Glutamatergic neuron (in vitro differentiated cells): ENCODE data around the gene MT3. TPM values are rescaled to one million over a fixed set of nuclear protein-coding genes. Genes with fewer than 3 reads are reported as not detected.

Experiments used
- DNase-seq: peaks from one replicate; pipeline ENCODE4 v3.0.0; 2022
- H3K27ac Mint-ChIP-seq: one replicate; pipeline ENCODE4 v1.8.0; 2020; ENCODE audit warnings: mild to moderate bottlenecking, mixed read lengths, inconsistent platforms; ENCODE audit not compliant: unreplicated experiment
- H3K27me3 Mint-ChIP-seq: one replicate; pipeline ENCODE4 v1.8.0; 2020; ENCODE audit warnings: mild to moderate bottlenecking, moderate library complexity, mixed read lengths, inconsistent platforms; ENCODE audit not compliant: unreplicated experiment
- H3K36me3 Mint-ChIP-seq: one replicate; pipeline ENCODE4 v1.8.0; 2020; ENCODE audit warnings: mild to moderate bottlenecking, mixed read lengths, inconsistent platforms; ENCODE audit not compliant: unreplicated experiment
- H3K4me1 Mint-ChIP-seq: one replicate; pipeline ENCODE4 v1.8.0; 2020; ENCODE audit warnings: mild to moderate bottlenecking, low read depth, mixed read lengths, inconsistent platforms; ENCODE audit not compliant: unreplicated experiment
- H3K4me3 Mint-ChIP-seq: one replicate; pipeline ENCODE4 v1.8.0; 2020; ENCODE audit warnings: mild to moderate bottlenecking, mixed read lengths, inconsistent platforms; ENCODE audit not compliant: unreplicated experiment
- H3K9me3 Mint-ChIP-seq: one replicate; pipeline ENCODE4 v1.8.0; 2020; ENCODE audit warnings: mild to moderate bottlenecking, moderate library complexity, mixed read lengths, inconsistent platforms; ENCODE audit not compliant: unreplicated experiment
- total RNA-seq: library from RNA; stranded (reverse); fragmentation: NEBNext Ultra II Directional; extraction: Animal tissue kit (Norgen Biotek cat#: 25700); gene quantifications from one replicate; pipeline ENCODE4 v1.2.1, GENCODE V29; 2021; ENCODE audit not compliant: unreplicated experiment
- TF ChIP-seq, protein P1 (sequence below): fragments of 200-600 bp; sonication (generic); IDR thresholded peaks from one replicate; pipeline ENCODE4 v1.5.0; 2021; ENCODE audit not compliant: partially characterized antibody, unreplicated experiment

MT3 gene
- total RNA-seq, 1 donor from 2014 or later = not detected

GRCh38 chr16:56608876-56609462 is 19.6 kb downstream of the MT3 start:
- H3K27me3 Mint-ChIP-seq = peaks cover 23% of the 10 kb centered on the region
- H3K4me1 Mint-ChIP-seq = peaks cover 12% of the 10 kb centered on the region
- no peaks in the 10 kb centered on the region for H3K9me3 Mint-ChIP-seq
- H3K36me3 Mint-ChIP-seq = no peaks in the 10 kb centered on the region
- no peak overlapping the region for H3K27ac Mint-ChIP-seq
- H3K4me3 Mint-ChIP-seq = peak overlapping the region; percentile 86
- no peak for DNase-seq
- TF ChIP-seq, protein P1, sequence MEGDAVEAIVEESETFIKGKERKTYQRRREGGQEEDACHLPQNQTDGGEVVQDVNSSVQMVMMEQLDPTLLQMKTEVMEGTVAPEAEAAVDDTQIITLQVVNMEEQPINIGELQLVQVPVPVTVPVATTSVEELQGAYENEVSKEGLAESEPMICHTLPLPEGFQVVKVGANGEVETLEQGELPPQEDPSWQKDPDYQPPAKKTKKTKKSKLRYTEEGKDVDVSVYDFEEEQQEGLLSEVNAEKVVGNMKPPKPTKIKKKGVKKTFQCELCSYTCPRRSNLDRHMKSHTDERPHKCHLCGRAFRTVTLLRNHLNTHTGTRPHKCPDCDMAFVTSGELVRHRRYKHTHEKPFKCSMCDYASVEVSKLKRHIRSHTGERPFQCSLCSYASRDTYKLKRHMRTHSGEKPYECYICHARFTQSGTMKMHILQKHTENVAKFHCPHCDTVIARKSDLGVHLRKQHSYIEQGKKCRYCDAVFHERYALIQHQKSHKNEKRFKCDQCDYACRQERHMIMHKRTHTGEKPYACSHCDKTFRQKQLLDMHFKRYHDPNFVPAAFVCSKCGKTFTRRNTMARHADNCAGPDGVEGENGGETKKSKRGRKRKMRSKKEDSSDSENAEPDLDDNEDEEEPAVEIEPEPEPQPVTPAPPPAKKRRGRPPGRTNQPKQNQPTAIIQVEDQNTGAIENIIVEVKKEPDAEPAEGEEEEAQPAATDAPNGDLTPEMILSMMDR = no peak

GRCh38 chr16:56609463-56609921 is 20.2 kb downstream of the MT3 start:
- H3K36me3 Mint-ChIP-seq = no peaks in the 10 kb centered on the region
- no peak overlapping the region for H3K27ac Mint-ChIP-seq
- no peak for DNase-seq
- peaks cover 12% of the 10 kb centered on the region for H3K4me1 Mint-ChIP-seq
- peak overlapping the region; percentile 86 for H3K4me3 Mint-ChIP-seq
- TF ChIP-seq, protein P1 = no peak
- H3K27me3 Mint-ChIP-seq = peaks cover 24% of the 10 kb centered on the region
- no peaks in the 10 kb centered on the region for H3K9me3 Mint-ChIP-seq

DNA sequence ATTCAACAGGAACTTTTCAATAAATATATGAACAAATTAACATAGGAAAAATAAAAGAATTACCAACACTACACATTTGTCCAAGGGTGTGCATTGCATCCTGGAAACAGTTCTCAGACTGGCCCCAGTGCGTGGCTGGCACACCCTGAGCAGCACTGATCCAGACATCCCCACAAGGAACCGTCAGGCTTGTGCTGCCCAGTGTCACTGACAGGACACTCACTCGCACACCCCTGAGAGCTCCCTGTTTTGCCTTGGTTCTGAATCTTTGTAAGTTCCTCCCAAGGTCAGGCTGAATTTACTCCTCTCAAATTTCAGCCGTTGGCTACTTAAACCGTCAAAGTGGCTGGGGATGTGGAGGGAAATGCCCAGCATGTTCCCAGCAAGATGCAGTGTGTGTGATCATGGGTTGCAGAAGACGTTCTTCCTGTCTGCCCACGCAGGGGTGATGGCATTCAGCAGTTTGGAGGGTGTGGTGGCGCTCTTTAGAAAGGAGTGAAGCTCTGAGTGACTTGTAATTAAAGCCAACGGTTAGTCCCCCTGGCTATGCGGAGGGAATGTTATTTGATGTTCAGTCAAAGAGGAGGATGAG is 20.8 kb downstream of the MT3 start:
- Mint-ChIP-seq H3K27me3 (peaks cover 24% of the 10 kb centered on the region), H3K27ac (no peak overlapping the region), H3K36me3 (no peaks in the 10 kb centered on the region), H3K4me3 (no peak overlapping the region), H3K4me1 (peaks cover 12% of the 10 kb centered on the region), H3K9me3 (no peaks in the 10 kb centered on the region)
- DNase-seq = no peak
- TF ChIP-seq, protein P1 = no peak

DNA sequence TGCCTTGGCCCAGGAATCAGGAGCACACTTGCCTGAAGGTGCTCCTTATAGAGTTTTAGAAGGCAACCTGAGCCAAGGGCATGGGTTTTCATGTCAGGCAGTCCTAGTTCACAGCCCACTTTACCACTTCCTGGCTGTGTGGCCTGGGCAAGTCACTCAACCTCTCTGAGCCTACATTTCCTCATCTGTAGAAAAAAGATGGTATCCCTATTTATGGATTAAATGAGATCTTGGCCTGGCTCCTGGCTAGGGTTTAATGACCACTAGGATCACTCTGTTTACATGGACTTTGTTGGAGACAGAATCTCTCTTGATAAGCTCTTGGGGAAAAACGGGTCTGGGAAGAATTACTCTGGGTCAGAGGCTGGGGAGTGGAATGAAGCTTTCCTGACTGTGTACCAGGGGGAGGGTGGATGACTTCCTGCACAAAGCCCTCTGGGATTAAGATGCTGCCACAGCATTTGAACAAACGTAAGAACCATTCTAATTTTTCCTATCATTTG is 21.3 kb downstream of the MT3 start:
- Mint-ChIP-seq H3K9me3 (no peaks in the 10 kb centered on the region), H3K27ac (no peak overlapping the region), H3K27me3 (peaks cover 24% of the 10 kb centered on the region), H3K4me1 (peaks cover 12% of the 10 kb centered on the region), H3K4me3 (no peak overlapping the region), H3K36me3 (no peaks in the 10 kb centered on the region)
- TF ChIP-seq, protein P1 = no peak
- no peak for DNase-seq

DNA sequence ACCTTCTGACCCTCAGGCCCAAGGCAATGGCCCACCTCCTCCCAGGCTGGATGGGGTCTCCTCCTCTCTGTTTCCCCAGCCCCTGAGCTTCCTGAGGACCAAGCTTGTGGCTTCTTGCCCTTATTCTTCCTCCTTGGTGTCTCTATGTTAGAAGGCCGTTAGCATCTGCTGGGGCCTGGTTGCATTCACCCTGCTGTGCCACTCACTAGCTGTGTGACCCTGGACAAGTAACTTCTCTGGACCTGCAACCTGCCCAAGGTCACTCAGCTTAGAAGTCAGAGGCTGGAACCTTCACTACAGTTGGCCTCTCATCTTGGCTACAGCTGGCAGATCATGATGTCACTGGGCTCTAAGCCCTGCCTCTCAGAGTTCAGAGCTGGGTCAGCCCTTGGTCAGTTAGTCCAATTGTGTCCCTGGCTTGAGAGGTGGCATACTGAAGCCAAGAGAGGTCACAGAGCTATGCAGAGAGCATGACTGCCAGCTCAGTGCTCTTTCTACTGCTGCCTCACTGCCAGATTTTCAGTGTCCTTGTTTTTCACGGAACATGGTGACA is 22.0 kb downstream of the MT3 start:
- TF ChIP-seq, protein P1 = no peak
- no peak for DNase-seq
- Mint-ChIP-seq H3K9me3 (no peaks in the 10 kb centered on the region), H3K36me3 (no peaks in the 10 kb centered on the region), H3K27ac (no peak overlapping the region), H3K4me1 (peaks cover 12% of the 10 kb centered on the region), H3K4me3 (no peak overlapping the region), H3K27me3 (peaks cover 19% of the 10 kb centered on the region)
